Measurements from ENCODE around the gene TLCD3A.

GRCh38 chr17:733743-734142 is 1.3 kb downstream of the TLCD3A start:
- TF ChIP-seq CTCF (conservative IDR thresholded peaks at IDR 0.05; ENCODE audit: low read length) (no peak), EZH2phosphoT487 (IDR thresholded peaks at IDR 0.05; ENCODE audit: borderline replicate concordance) (no peak)

Data from Loucy (cell line).